Mucosa of rectum (tissue), 2 donors: ENCODE measurements around the gene ORMDL2.

Experiments
- H3K27ac ChIP-seq, 2 donors: one replicate each; pipeline ENCODE4 v1.7.0; 2013; ENCODE audit warnings: inconsistent platforms in 2 of 2, low read depth in 2 of 2, low read length in 2 of 2
- H3K27me3 ChIP-seq, 2 donors: one replicate each; pipeline ENCODE4 v1.7.0; 2013; ENCODE audit warnings: low read length in 2 of 2; ENCODE audit not compliant: control insufficient read depth in 2 of 2, insufficient read depth in 2 of 2
- H3K36me3 ChIP-seq, 2 donors: one replicate each; pipeline ENCODE4 v1.7.0; 2013; ENCODE audit warnings: low read length in 2 of 2; ENCODE audit not compliant: control insufficient read depth in 2 of 2, insufficient read depth in 2 of 2
- H3K4me1 ChIP-seq, 2 donors: one replicate each; pipeline ENCODE4 v1.7.0; 2013; ENCODE audit warnings: low read length in 2 of 2, mild to moderate bottlenecking in 1 of 2; ENCODE audit not compliant: control insufficient read depth in 2 of 2, insufficient read depth in 2 of 2
- H3K4me3 ChIP-seq, 2 donors: one replicate each; pipeline ENCODE4 v1.7.0; 2013; ENCODE audit warnings: low read length in 2 of 2
- H3K9ac ChIP-seq, 2 donors: one replicate each; pipeline ENCODE4 v1.7.0; 2013; ENCODE audit warnings: low read length in 2 of 2, low read depth in 1 of 2, mild to moderate bottlenecking in 1 of 2
- H3K9me3 ChIP-seq, 2 donors: one replicate each; pipeline ENCODE4 v1.7.0; 2013; ENCODE audit warnings: low read length in 2 of 2; ENCODE audit not compliant: control insufficient read depth in 2 of 2
- donor health status: healthy.
- donor health status: Normal muscosa, but diverticular disease.

Gene ORMDL2

DNA sequence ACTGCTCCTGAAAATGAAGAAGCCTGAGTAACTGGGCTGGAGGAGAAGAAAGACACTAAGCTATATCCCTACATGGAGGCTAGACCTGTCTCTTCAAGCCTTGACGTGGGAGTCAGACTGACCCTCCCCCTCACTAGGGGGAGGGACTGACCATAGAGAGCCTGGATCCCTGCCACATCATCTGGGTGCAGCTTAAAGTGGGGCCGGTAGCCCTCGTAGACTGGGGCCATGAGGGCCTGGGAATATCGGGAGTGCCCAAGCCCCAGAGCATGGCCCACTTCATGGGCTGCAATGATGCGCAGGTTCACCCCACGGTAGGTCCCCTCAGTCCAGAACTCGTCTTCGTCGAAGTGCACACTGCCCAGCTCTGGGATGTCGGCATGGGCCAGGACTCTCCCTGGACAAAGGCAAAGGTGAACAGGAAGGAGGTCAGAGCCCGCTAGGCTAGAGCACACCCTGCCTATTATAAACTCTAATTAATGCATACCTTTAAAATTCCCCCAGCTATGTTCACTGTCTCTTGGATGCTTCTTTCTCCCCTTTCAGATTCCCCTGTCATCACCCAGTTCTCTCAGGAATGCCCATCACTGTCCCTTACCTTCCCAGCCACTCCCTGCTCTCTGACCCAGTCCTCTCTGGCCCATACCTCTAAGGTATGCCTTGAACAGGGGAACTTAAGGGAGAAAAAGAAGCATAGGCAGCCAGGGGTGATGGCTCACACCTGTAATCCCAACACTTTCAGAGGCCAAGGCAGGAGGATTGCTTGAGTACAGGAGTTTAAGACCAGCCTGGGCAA lies 21.7 kb downstream of the ORMDL2 start:
- no peak overlapping the region for H3K4me3 ChIP-seq
- no peak overlapping the region for H3K9ac ChIP-seq
- no peaks in the 10 kb centered on the region for H3K36me3 ChIP-seq

DNA sequence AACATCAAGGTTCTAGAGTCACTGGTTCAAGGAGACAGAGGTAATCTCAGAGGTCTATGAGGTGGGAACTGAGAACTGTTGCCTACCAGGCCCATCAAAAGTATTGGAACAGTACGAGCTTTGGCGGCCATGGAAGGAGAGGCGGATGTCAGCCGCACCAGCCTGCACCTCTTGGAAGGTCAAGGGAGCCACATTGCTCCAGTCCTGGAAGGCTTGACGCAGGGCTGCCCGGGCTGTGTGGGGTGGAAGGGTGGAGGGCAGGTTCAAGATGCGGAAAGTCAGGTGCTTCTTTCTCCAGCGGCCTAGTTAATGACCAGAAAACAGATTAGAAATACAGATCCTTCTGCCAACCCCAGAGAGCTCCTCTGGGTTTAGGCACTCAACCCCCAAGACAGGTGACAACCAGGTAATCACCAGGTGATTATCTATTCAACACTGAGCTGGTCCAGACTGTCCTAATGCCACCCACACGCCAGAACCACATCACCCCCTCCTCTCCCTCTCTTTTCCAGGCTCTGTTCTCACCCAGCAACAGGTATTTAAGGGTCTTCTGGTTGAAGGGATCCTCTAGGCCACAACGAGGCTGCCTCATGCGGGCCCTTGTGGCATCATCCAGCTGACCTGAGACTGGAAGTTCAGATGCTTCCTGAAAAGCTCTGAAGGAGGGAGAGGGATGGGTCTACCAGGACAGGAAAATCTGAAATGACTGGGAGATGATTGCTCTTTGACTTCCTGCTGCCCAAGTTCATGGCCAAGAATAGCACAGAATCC lies 22.9 kb downstream of the ORMDL2 start:
- no peak overlapping the region for H3K4me3 ChIP-seq
- no peaks in the 10 kb centered on the region for H3K27me3 ChIP-seq
- no peak overlapping the region for H3K27ac ChIP-seq
- no peaks in the 10 kb centered on the region for H3K9me3 ChIP-seq
- no peaks in the 10 kb centered on the region for H3K36me3 ChIP-seq
- H3K4me1 ChIP-seq, result no peaks in the 10 kb centered on the region
- no peak overlapping the region for H3K9ac ChIP-seq

More for the DNA sequence above, 21.7 kb downstream of the ORMDL2 start:
- H3K9me3 ChIP-seq, result no peaks in the 10 kb centered on the region
- H3K27ac ChIP-seq, result no peak overlapping the region
- H3K27me3 ChIP-seq, result no peaks in the 10 kb centered on the region
- no peaks in the 10 kb centered on the region for H3K4me1 ChIP-seq

DNA sequence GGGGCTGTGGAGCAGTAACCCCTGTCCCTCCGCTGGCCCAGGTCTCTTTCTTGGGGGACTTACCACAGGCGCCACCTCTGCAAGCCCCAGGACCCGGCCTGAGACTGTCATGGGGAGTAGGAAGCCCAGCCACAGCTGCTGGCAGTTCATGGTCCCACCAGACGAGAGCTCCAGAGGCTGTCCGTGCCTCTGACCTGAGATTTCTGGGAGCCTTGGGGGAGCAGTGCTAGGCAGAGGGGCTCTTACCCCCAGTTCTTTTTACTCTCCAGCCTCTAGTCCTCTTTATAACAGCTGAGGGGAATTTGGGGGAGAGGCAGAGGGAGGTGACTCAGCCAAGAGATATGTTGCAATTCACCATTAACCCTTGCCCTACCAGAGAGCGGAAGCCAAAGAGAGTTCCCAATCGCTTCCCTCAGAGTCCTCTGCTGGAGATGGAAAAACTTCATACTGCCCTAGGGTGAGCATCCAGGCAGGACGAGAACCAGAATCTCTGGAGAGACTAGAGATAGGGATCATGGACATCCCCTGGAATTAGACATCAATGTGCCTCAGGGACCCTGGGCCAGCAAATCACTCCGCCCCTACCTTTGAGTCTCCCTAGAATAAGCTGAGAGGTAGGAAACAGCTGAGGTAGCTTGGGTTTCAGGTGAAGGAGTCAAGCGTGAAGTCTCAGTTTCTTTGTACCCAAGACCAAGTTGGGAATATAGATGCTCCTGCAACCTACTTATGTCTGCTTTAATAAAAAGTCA lies 25.0 kb downstream of the ORMDL2 start, which contains the start of gene MMP19:
Gene MMP19 (minus strand): TSS at position 256 of the 749 bp plus-strand sequence. CDS start 106 bp downstream, at position 150.
- H3K27me3 ChIP-seq, result peaks cover 0 to 4% of the 10 kb centered on the region in 2 donors
- peak within 1 kb of the TSS; percentile 58 to 64 for H3K9ac ChIP-seq
- H3K27ac ChIP-seq, result peak within 1 kb of the TSS; percentile 55 to 61

DNA sequence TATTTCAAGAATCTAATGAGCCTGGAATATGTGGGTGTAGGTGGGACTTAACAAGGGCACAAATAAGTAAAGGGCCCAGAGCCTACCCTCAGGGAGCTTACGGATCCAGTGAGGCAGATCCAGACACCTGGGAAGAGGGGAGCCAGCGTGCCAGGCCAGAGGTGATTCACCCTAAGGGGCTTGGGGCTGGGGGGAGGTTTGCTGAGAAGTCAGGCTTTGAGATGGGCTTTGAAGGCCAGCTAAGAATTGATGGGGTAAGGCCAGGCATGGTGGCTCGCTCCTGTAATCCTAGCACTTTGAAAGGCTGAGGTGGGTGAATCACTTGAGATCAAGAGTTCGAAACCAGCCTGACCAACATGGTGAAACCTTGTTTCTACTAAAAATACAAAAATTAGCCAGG lies 25.6 kb downstream of the ORMDL2 start:
- Histone ChIP-seq H3K27me3 (peaks cover 0 to 7% of the 10 kb centered on the region in 2 donors), H3K27ac (no peak overlapping the region), H3K9ac (no peak overlapping the region), H3K36me3 (no peaks in the 10 kb centered on the region), H3K9me3 (no peaks in the 10 kb centered on the region), H3K4me1 (peaks cover 0 to 5% of the 10 kb centered on the region in 2 donors), H3K4me3 (no peak overlapping the region)

More for the DNA sequence above, 25.0 kb downstream of the ORMDL2 start, which contains the start of gene MMP19:
- Histone ChIP-seq H3K9me3 (no peaks in the 10 kb centered on the region), H3K4me3 (peak within 1 kb of the TSS; percentile 38 to 69), H3K36me3 (no peaks in the 10 kb centered on the region), H3K4me1 (peaks cover 0 to 5% of the 10 kb centered on the region in 2 donors)

DNA sequence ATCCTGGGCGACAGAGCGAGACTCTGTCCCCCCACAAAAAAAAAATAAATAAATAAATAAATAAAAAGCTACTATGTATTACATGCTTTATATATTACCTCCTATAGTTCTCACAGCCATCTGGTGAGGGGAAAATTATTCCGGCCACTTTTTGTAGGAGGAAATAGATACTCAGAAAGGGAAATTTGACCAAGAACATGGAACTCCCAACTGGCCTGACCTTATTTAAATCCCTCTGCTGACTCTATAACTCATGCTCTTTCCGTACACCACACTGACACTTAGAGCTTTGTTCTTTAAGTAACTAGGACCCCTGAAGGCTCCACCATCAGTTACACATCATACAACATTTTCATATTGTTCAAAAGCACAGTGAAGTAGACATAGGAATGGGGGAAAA lies 27.1 kb downstream of the ORMDL2 start:
- Histone ChIP-seq H3K4me1 (peaks cover 3 to 5% of the 10 kb centered on the region in 2 donors), H3K36me3 (no peaks in the 10 kb centered on the region), H3K9ac (no peak overlapping the region), H3K27ac (peak overlapping the region in 1 of 2 donors; percentile 21), H3K9me3 (no peaks in the 10 kb centered on the region), H3K4me3 (no peak overlapping the region), H3K27me3 (peaks cover 3 to 7% of the 10 kb centered on the region in 2 donors)

DNA sequence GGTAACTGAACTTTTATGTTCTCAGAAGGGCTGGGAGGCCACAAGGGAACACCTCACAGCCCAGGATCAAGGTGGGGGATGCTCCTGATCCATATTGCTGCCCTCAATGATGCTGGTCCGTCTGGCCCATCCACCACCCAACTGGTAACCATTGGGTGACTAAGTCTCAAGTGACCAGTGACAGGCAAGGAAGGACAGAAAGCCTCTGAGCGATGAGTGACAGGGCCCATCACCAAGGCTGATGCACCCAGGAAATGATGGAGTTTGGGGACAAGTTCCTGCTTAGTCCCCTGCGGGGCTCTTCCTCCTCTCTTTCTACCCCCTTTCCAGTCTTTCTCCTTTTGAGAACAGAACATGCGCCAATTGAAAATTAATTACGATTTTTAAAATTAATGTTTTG lies 27.5 kb downstream of the ORMDL2 start:
- no peaks in the 10 kb centered on the region for H3K36me3 ChIP-seq
- H3K27me3 ChIP-seq, result peaks cover 3 to 7% of the 10 kb centered on the region in 2 donors
- no peak overlapping the region for H3K9ac ChIP-seq
- H3K4me1 ChIP-seq, result peaks cover 3 to 5% of the 10 kb centered on the region in 2 donors
- H3K4me3 ChIP-seq, result no peak overlapping the region
- H3K27ac ChIP-seq, result peak overlapping the region in 1 of 2 donors; percentile 21
- H3K9me3 ChIP-seq, result no peaks in the 10 kb centered on the region

DNA sequence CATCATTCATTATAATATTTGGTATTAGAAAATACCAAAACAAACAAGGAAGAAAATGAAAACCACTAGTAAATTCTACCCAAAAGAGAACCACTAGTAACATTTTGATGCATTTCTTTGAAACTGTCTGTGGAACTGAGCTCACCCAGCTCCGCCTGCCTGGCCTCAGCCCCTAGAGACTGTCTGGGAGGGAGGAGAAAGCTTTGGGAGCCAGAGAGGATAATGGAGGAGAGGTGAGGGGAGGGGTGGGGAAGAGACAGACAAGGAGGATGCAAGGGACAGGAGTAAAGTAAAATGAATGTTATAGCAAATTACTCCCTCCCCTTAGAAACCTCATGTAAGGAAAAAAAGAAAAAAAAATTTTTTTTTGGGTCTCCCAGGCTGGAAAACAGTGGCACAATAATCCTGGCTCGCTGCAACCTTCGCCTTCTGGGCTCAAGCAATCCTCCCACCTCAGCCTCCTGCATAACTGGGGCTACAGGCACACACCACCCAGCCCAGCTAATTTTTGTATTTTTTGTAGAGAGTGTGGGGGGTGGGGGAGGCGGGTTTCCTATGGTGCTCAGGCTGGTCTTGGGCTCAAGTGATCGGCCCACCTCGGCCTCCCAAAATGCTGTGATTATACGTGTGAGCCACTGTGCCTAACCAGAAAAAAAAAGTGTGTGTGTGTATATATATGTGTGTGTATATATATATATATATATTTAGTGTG lies 28.1 kb downstream of the ORMDL2 start:
- no peak overlapping the region for H3K27ac ChIP-seq
- H3K4me1 ChIP-seq, result peaks cover 3 to 5% of the 10 kb centered on the region in 2 donors
- H3K4me3 ChIP-seq, result no peak overlapping the region
- H3K36me3 ChIP-seq, result no peaks in the 10 kb centered on the region
- no peak overlapping the region for H3K9ac ChIP-seq
- H3K9me3 ChIP-seq, result no peaks in the 10 kb centered on the region
- peaks cover 3 to 7% of the 10 kb centered on the region in 2 donors for H3K27me3 ChIP-seq

DNA sequence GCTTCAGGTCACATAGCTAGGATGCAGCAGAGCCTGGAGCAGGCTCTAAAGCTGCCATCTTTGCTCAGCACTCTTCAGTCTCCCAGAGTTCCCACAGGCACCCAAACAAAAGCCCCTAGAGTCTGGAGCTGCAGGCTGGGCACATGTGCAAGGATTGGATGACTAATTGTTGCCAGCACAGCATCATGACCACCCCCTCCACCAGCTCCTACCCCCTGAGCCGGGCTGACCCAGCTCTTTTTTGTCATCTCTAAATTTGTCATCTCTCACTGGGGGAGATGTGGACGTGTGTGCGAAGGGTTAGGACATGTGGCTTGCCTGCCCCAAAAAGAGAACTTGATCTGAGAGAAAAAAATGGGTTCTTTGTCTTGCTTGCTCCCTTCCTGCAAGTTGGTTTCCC lies 29.2 kb downstream of the ORMDL2 start:
- Histone ChIP-seq H3K9me3 (no peaks in the 10 kb centered on the region), H3K27me3 (peaks cover 3 to 7% of the 10 kb centered on the region in 2 donors), H3K36me3 (no peaks in the 10 kb centered on the region), H3K4me1 (peaks cover 3 to 5% of the 10 kb centered on the region in 2 donors), H3K27ac (peak overlapping the region; percentile 87 to 95), H3K4me3 (no peak overlapping the region), H3K9ac (peak overlapping the region in 1 of 2 donors; percentile 57)

DNA sequence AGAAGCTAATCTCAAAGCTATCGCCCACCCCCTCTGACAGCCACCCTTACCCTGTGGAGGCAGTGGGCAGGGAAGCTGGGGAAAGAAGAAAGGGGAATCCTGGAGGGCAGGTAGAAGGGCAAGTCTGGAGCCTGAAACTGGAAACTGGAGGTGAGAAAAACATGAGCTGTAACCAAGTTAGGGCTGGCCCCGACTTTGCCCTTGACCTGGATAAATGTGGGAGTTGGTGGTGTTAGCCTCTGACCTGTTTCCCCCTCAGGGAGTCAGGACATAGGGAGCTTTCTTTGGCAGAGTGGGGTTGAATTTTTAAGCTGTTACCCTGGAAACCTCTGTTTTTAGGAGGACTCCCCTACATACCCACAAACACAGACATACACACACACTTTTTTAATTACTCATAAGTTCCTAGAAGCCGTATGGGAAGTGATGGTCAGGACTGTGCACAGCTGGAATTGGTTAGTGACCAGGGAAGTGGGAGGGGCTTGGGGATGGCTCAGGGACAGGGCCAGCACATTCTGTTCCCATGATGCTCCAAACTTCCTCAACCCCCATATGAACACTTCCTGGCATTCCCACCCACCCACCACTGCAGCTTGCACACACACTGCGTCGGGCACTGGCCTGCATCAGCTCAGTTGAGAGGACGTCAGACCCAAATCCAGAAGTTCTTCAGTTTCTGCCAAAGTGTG lies 29.9 kb downstream of the ORMDL2 start:
- H3K27me3 ChIP-seq, result peaks cover 3 to 7% of the 10 kb centered on the region in 2 donors
- peak overlapping the region; percentile 87 to 95 for H3K27ac ChIP-seq
- H3K36me3 ChIP-seq, result no peaks in the 10 kb centered on the region
- H3K9ac ChIP-seq, result peak overlapping the region; percentile 38 to 57
- H3K9me3 ChIP-seq, result no peaks in the 10 kb centered on the region
- no peak overlapping the region for H3K4me3 ChIP-seq
- peaks cover 3 to 5% of the 10 kb centered on the region in 2 donors for H3K4me1 ChIP-seq
